AG04450 (cell line): Measurements from ENCODE around the gene CPLX1. TPM values are rescaled to one million over a fixed set of nuclear protein-coding genes. Genes with fewer than 3 reads are reported as not detected.

ENCODE experiments used
- CTCF ChIA-PET: fragments of 300-600, 350-600 bp; formaldehyde crosslinking; extraction: SDS; loops from one replicate; lab custom pipeline; 2022; ENCODE audit warnings: antibody characterized with exemption, inconsistent platforms; lab: Charles Lee
- POLR2A ChIA-PET: fragments of 350-600 bp; formaldehyde crosslinking; extraction: SDS; loops from one replicate; lab custom pipeline; 2021; ENCODE audit warnings: antibody characterized with exemption, inconsistent platforms; lab: Yijun Ruan, JAX
- DNase-seq: peaks from one replicate; pipeline ENCODE4 v3.0.0-alpha.2; 2011; ENCODE audit warnings: low read depth, low spot score
- H3K27ac ChIP-seq: one replicate; pipeline ENCODE4 v1.5.1; 2012; ENCODE audit warnings: low read depth, low read length, control low read depth
- H3K27me3 ChIP-seq: one replicate; pipeline ENCODE4 v1.6.0; 2012; ENCODE audit warnings: low read length; ENCODE audit not compliant: control insufficient read depth, insufficient read depth
- H3K4me3 ChIP-seq: 2 replicates; pipeline ENCODE4 v1.5.1; 2011; ENCODE audit warnings: mild to moderate bottlenecking, low read depth, low read length, control low read depth
- H3K9me3 ChIP-seq: 2 replicates; pipeline ENCODE4 v1.5.1; 2012; ENCODE audit warnings: low read length; ENCODE audit not compliant: control insufficient read depth, insufficient read depth
- polyA plus RNA-seq: library from polyadenylated mRNA; depleted of rRNA; stranded (reverse); fragments of >200 nt; gene quantifications from 2 replicates; pipeline ENCODE4 v1.2.3, GENCODE V29; 2011
- TF ChIP-seq, protein P1 (sequence below): IDR thresholded peaks from 2 replicates; pipeline ENCODE4 v1.5.1; 2011; ENCODE audit warnings: low read depth, low read length, control low read depth, inconsistent platforms

The CPLX1 gene
- polyA plus RNA-seq, 1 experiment = not detected

DNA sequence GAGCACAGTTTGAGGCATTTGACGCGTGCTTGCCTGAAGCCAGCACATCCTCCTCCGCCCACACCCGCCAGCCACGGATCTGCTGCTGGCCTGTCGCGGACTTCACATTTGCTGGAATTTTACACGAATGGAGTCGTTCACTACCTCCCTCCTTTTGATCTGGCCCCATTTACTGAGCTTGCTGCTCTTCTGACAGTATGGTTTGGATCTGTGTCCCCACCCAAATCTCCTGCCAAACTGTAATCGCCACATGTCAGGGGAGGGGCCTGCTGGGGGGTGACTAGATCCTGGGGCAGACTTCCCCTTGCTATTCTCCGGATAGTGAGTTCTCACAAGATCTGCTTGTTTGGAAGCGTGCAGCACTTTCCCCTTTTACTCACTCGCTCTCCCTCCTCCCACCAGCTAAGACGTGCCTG lies 19.9 kb upstream of the CPLX1 start:
- Histone ChIP-seq H3K27me3 (no peaks in the 10 kb centered on the region), H3K27ac (peak overlapping the region; percentile 47), H3K9me3 (peaks cover 14% of the 10 kb centered on the region; the same call in 1 of the 2 replicates), H3K4me3 (no peak overlapping the region)
- peak; percentile 2 for DNase-seq
- ChIA-PET POLR2A (interaction anchor here (0.6 kb wide), 1 partner anchor 9 kb away, joined by 3 read pairs; no protein-coding TSS in a partner anchor), CTCF (no interaction called here)
- TF ChIP-seq, protein P1, sequence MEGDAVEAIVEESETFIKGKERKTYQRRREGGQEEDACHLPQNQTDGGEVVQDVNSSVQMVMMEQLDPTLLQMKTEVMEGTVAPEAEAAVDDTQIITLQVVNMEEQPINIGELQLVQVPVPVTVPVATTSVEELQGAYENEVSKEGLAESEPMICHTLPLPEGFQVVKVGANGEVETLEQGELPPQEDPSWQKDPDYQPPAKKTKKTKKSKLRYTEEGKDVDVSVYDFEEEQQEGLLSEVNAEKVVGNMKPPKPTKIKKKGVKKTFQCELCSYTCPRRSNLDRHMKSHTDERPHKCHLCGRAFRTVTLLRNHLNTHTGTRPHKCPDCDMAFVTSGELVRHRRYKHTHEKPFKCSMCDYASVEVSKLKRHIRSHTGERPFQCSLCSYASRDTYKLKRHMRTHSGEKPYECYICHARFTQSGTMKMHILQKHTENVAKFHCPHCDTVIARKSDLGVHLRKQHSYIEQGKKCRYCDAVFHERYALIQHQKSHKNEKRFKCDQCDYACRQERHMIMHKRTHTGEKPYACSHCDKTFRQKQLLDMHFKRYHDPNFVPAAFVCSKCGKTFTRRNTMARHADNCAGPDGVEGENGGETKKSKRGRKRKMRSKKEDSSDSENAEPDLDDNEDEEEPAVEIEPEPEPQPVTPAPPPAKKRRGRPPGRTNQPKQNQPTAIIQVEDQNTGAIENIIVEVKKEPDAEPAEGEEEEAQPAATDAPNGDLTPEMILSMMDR = no peak

DNA sequence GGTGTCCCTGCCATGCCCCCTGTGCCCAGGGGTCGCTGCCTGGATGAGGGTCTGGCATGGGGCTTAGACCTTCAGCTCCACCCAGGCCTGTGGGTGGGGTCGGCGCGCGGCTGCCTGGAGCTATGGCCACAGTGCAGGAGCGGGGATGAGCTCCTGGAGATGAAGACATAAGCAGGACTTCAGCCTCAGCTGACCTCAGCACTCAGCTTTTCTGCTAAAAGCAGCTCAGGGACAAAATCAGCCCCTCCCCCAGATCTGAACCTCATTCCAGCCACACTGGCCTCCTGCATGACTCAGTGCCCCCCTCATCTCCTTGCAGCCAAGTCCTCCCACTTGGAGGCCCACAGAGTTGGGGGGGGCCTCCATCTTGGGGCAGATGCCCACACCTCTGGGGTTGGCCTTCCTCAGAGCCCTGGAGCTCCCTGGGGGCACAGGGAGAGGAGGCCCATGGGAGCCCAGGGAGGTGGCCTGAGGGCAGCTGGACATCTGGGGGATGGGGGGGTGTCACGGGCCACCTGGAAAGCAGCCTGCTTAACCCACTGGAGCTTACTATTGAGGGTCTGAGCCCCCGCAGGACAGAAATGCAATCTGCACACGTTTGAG lies 19.4 kb upstream of the CPLX1 start:
- Histone ChIP-seq H3K4me3 (no peak overlapping the region), H3K27me3 (no peaks in the 10 kb centered on the region), H3K9me3 (peaks cover 14% of the 10 kb centered on the region; the same call in 1 of the 2 replicates), H3K27ac (peak overlapping the region; percentile 47)
- CTCF ChIA-PET = no interaction called here
- DNase-seq = peak; percentile 4
- TF ChIP-seq, protein P1 = no peak
- POLR2A ChIA-PET = interaction anchor here (0.5 to 0.7 kb wide), 2 partner anchors 66 to 83 kb away, joined by 3 read pairs; no protein-coding TSS in a partner anchor

DNA sequence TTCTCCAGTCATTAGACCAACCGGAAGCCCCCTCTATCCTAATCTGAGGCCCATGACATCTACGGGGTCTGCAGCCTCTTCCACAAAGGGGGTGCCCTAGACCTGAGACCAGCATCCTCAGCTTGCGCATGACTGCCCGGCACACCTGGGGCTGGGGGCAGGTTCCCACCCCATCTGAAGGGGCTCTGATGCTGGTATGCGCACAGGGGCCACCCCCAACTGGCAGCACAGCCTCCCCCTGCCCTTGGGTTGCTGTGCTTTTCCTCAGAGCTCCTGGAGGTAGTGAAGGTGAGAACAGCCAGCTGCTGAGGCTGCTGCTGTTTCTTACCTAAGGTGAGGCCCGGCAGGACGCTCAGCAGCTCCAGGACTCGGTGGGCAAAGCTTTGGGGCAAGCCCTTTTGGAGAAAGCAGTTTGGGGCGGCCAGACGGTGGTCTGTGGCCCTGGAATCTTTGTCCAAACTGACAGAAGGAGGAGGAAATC lies 18.9 kb upstream of the CPLX1 start:
- CTCF ChIA-PET = no interaction called here
- TF ChIP-seq, protein P1 = no peak
- Histone ChIP-seq H3K9me3 (peaks cover 14% of the 10 kb centered on the region; the same call in 1 of the 2 replicates), H3K27ac (no peak overlapping the region), H3K4me3 (no peak overlapping the region), H3K27me3 (no peaks in the 10 kb centered on the region)
- no peak for DNase-seq
- POLR2A ChIA-PET = interaction anchor here (0.5 to 0.7 kb wide), 2 partner anchors 65 to 83 kb away, joined by 3 read pairs; no protein-coding TSS in a partner anchor

DNA sequence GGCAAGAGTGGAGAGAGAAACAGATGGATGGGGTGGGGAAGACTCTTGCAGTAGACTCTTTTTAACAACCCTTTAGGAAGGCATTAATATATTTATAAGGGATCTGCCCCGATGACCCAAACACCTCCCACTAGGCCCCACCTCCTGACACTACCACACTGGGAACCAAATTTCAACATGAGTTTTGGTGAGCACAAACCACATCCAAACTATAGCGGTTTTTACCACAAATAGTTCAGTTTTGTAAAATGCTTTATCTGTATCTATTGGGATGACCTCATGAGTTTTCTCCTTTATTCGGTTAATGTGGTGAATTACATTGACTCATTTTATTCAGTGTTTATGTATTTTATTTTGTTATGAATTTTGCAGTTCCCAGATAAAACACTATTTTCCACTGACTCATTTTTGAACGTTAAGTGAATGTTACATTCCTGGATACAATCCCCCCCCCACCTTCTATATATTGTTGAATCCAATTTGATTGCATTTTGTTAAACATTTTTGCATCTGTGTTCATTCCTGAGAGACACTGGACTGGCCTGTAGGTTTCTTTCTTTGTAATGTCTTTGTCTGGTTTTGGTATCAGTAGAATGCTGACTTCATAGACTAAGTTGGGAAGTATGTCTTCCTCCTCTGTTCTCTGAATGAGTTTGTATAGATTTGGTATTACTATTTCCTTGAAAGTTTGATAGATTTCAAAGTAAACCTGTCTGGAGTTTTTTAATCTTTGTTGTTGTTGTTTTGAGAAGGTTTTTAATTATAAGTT lies 13.9 kb upstream of the CPLX1 start:
- ChIA-PET CTCF (no interaction called here), POLR2A (no interaction called here)
- Histone ChIP-seq H3K9me3 (peaks cover 36% of the 10 kb centered on the region), H3K27me3 (no peaks in the 10 kb centered on the region), H3K27ac (no peak overlapping the region), H3K4me3 (no peak overlapping the region)
- DNase-seq = no peak
- TF ChIP-seq, protein P1 = no peak

DNA sequence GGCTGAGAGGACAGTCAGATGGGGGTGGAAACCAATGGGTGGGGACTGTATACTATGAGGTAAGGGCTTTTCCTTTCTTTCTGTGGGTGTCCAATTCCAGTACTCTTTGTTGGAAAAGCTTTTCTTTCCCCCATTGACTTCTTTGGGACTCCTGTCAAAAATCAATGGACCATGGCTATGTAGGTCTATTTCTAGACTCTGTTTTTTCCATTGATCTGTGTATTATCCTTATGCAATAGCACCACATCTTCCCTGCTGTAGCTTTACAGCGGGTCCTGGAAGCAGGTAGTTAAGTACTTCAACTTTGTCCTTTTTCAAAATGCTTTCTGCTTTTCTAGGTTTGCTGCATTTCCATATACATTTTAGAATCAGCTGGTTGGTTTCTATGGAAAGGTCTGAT lies 11.8 kb upstream of the CPLX1 start:
- ChIA-PET CTCF (no interaction called here), POLR2A (no interaction called here)
- H3K4me3 ChIP-seq = no peak overlapping the region
- peaks cover 10% of the 10 kb centered on the region for H3K27me3 ChIP-seq
- TF ChIP-seq, protein P1 = no peak
- H3K9me3 ChIP-seq = peaks cover 34% of the 10 kb centered on the region
- no peak overlapping the region for H3K27ac ChIP-seq
- DNase-seq = no peak
